Measurements from ENCODE around the gene ZNF431.

DNA sequence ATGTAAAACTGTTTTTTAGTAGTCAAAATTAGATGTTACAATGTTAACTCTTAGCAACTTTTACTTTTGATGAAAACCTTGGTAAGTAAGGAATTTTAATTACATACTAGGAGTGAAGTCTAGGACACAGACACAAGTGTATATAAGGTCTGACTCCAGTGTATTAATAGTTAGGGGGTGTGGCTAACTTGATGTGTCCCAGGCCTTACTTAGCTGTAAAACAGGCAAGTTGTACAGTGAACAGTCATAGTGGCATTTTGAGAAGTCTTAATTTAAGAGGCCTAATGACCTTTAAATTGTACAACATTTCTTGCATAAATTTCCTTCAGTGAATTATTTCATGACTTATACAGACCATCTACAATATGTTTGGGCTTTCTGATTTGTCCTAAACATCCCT is 6.8 kb downstream of the ZNF431 start:
- TF ChIP-seq, protein P1, sequence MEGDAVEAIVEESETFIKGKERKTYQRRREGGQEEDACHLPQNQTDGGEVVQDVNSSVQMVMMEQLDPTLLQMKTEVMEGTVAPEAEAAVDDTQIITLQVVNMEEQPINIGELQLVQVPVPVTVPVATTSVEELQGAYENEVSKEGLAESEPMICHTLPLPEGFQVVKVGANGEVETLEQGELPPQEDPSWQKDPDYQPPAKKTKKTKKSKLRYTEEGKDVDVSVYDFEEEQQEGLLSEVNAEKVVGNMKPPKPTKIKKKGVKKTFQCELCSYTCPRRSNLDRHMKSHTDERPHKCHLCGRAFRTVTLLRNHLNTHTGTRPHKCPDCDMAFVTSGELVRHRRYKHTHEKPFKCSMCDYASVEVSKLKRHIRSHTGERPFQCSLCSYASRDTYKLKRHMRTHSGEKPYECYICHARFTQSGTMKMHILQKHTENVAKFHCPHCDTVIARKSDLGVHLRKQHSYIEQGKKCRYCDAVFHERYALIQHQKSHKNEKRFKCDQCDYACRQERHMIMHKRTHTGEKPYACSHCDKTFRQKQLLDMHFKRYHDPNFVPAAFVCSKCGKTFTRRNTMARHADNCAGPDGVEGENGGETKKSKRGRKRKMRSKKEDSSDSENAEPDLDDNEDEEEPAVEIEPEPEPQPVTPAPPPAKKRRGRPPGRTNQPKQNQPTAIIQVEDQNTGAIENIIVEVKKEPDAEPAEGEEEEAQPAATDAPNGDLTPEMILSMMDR (IDR thresholded peaks at IDR 0.05), result no peak
- no peak for TF ChIP-seq POLR2A (IDR thresholded peaks at IDR 0.05)
